ENCODE data around the gene STARD10. TPM values are rescaled to one million over a fixed set of nuclear protein-coding genes. Genes with fewer than 3 reads are reported as not detected.

The STARD10 gene
- total and polyA plus RNA-seq, 8 donors = 83.8 to 146 (median 114) TPM

DNA sequence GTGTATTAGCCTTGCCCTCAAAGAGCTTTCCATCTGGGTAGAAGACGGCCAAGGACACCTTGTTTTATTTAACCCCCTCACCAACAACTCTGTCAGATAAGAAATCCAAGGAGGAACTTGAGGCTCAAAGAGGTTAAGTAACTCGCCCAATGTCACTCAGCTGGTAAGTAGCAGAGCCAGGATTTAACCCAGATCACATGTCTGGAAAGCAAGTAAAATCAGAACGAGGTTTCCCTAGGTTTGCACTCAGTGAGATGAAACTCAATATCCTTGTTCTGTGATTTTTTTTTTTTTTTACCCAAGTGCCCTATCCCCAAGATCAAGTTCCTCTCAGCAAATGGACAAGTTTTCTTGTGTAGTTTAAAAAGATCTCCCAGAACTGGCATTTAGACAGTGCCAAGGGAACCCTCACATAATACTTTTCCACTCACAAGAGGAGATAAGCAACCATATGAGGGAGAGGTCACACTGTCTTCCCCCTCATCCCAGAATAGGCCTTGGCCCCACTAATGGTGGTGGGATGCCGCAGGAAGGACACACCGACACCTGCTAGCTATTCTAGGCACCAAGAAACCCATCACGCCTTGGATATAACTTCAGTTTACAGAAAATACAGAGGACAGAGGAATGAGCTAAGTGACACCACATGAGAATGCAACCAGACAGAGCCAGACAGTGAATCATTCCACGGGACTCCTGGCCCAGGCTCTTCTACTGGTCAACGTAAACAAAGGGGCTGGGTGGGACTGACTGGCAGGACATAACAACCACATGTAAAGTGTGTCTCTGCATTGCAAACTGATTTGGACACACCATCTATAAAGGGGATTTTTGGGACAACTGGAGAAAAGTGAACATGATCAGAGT, 33.1 kb downstream of the STARD10 start:
- DNase-seq = no peak
- ATAC-seq = no peak
- no peak overlapping the region for H3K27ac ChIP-seq
- H3K36me3 ChIP-seq = peaks cover 0 to 17% of the 10 kb centered on the region in 2 donors
- no peaks in the 10 kb centered on the region for H3K27me3 ChIP-seq
- H3K9me3 ChIP-seq = no peaks in the 10 kb centered on the region
- peaks cover 4 to 45% of the 10 kb centered on the region in 2 donors for H3K4me1 ChIP-seq
- TF ChIP-seq, protein P1, sequence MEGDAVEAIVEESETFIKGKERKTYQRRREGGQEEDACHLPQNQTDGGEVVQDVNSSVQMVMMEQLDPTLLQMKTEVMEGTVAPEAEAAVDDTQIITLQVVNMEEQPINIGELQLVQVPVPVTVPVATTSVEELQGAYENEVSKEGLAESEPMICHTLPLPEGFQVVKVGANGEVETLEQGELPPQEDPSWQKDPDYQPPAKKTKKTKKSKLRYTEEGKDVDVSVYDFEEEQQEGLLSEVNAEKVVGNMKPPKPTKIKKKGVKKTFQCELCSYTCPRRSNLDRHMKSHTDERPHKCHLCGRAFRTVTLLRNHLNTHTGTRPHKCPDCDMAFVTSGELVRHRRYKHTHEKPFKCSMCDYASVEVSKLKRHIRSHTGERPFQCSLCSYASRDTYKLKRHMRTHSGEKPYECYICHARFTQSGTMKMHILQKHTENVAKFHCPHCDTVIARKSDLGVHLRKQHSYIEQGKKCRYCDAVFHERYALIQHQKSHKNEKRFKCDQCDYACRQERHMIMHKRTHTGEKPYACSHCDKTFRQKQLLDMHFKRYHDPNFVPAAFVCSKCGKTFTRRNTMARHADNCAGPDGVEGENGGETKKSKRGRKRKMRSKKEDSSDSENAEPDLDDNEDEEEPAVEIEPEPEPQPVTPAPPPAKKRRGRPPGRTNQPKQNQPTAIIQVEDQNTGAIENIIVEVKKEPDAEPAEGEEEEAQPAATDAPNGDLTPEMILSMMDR (IDR thresholded peaks at IDR 0.05) = no peak
- intact Hi-C loops (cut with DNase I) = no loop called here
- H3K4me3 ChIP-seq = no peak overlapping the region

GRCh38 chr11:72759468-72759985, 34.3 kb downstream of the STARD10 start:
- H3K4me3 ChIP-seq = no peak overlapping the region
- no peaks in the 10 kb centered on the region for H3K9me3 ChIP-seq
- H3K36me3 ChIP-seq = peaks cover 0 to 23% of the 10 kb centered on the region in 2 donors
- TF ChIP-seq, protein P1 (IDR thresholded peaks at IDR 0.05) = no peak
- no peaks in the 10 kb centered on the region for H3K27me3 ChIP-seq
- intact Hi-C loops (cut with DNase I) = no loop called here
- DNase-seq (no peak), ATAC-seq (no peak)
- H3K27ac ChIP-seq = peak overlapping the region in 1 of 2 donors; percentile 45
- H3K4me1 ChIP-seq = peaks cover 4 to 45% of the 10 kb centered on the region in 2 donors

DNA sequence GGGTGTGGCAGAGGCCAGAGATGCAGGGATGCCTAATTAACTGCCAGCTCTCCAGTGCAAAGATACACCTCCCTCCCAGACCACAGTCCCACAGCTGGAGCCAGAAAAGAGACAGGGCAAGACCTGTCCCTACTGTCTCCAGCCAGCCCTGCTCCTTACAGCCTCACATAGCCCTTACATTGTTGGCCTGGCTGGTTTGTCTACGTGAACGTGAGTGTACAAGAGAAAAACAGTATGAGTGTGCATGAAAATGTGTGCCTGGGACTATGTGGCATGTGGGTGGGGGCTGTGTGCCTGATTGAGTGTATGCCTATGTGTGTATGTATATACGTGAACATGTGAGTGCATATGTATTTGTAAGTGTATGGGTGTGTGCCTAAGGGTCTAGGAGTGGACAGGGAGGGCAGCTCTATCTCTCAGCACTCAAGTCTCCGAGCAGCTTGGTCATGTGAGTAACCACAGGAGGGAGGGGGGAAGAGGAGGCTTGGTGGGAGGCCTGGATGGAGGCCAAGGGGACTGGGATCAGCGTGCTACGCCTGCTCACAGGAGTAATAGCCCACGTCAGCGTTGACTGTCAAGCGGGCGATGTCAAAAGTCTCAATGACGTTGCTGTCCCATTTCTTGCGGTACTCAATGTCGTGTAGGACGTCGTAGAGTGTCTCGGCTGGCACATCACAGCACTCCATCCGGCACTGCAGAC, 35.0 kb downstream of the STARD10 start:
- Histone ChIP-seq H3K27ac (peak overlapping the region in 1 of 2 donors; percentile 45), H3K4me1 (peaks cover 4 to 41% of the 10 kb centered on the region in 2 donors), H3K4me3 (no peak overlapping the region), H3K27me3 (no peaks in the 10 kb centered on the region), H3K36me3 (peaks cover 0 to 26% of the 10 kb centered on the region in 2 donors), H3K9me3 (no peaks in the 10 kb centered on the region)
- TF ChIP-seq, protein P1 (IDR thresholded peaks at IDR 0.05) = no peak
- ATAC-seq (peak; percentile 21), DNase-seq (peak in 3 of 4 donors; percentile 70 to 91 (median 78))
- intact Hi-C loops (cut with DNase I) = no loop called here

GRCh38 chr11:72758304-72758689, 35.5 kb downstream of the STARD10 start:
- H3K27ac ChIP-seq = no peak overlapping the region
- intact Hi-C loops (cut with DNase I) = no loop called here
- H3K4me3 ChIP-seq = no peak overlapping the region
- no peak for DNase-seq
- H3K27me3 ChIP-seq = no peaks in the 10 kb centered on the region
- peaks cover 0 to 26% of the 10 kb centered on the region in 2 donors for H3K36me3 ChIP-seq
- TF ChIP-seq, protein P1 (IDR thresholded peaks at IDR 0.05) = no peak
- peaks cover 4 to 44% of the 10 kb centered on the region in 2 donors for H3K4me1 ChIP-seq
- H3K9me3 ChIP-seq = no peaks in the 10 kb centered on the region
- no peak for ATAC-seq

Data from left lung (tissue), 10 donors.